Measurements from ENCODE around the gene MRPS9.

The MRPS9 gene

DNA sequence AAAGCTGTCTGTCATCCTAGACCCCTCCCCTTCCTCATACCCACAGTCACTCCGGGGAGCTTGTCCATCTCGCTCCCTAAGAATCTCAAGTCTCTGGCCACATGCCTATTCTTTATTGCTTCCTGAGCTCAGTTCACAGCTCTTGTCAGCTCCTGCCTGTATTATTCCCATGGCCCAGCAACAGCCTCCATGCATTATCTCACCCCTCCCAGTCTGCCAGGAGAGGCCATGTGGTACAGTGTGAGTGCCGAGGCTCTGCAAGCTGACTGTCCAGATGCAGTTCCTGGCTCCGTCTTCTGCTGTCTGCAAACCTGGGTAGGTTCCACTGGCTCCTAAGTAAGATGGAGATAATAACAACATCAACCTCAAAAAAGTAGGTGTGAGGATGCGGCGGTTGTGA is 79.7 kb downstream of the MRPS9 start:
- in situ Hi-C loops (cut with MboI; ENCODE audit: low sequenced_read_pairs): loop anchor here (10.0 kb wide), 1 partner anchor 117 kb away; no protein-coding TSS in a partner anchor

DNA sequence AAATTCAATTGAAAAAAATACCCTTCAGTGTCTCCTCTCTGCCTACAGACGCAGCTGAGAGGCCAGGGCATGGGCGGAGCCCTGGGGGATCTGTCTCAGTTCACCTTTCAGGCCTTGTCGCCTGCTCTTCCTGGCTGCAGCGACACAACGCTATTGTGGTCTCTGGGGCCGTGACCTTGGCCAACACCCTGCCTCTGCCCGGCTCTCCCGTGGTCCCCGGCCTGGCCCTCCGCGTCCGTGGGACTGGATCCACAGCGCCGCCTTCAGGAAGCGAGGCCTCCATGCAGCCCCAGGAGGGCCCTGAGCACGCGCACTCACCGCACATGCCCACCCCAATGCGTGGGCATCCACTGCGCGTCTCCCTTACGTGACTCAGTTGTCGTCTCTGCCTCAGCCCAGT is 81.1 kb downstream of the MRPS9 start:
- in situ Hi-C loops (cut with MboI; ENCODE audit: low sequenced_read_pairs): loop anchor here (10.0 kb wide), 1 partner anchor 116 kb away; no protein-coding TSS in a partner anchor

DNA sequence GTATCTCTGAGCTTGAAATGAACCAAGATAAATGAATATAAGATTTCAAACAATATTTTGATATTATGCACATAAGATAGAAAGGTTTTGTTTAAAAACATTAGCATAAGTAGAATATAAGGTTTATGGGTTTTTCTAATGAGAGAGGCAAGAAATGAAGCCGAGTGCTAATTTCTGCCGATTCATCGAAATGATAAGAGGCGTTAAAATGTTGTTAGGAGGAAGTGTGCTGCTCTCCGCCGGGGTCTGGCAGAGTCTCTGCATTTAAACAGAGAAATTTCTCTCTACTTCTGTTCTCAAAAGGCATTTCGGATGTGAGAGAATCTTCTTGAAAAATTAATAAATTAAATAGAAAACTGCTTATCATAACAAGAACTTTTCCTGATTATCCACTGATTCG is 83.6 kb downstream of the MRPS9 start:
- in situ Hi-C loops (cut with MboI; ENCODE audit: low sequenced_read_pairs): no loop called here

DNA sequence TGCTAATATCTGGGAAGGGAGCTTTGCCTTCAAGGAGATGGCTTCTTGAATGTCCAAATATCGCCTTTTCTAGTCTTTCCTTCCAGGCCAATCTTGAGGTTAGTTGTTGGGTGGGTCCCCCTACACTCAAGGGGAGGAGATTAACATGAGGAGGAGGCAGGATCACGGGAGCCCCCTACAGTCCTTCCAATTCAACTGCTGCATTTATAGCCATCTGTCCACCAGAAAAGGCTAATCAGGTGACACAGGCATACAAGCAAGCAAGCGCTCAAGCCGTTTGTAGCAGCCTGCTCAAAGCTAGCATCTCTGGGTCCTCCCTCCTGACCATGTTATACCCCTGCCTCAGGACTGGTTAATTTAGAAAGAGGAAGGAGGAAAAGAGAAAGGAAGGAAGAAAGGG is 87.6 kb downstream of the MRPS9 start:
- in situ Hi-C loops (cut with MboI; ENCODE audit: low sequenced_read_pairs): no loop called here

DNA sequence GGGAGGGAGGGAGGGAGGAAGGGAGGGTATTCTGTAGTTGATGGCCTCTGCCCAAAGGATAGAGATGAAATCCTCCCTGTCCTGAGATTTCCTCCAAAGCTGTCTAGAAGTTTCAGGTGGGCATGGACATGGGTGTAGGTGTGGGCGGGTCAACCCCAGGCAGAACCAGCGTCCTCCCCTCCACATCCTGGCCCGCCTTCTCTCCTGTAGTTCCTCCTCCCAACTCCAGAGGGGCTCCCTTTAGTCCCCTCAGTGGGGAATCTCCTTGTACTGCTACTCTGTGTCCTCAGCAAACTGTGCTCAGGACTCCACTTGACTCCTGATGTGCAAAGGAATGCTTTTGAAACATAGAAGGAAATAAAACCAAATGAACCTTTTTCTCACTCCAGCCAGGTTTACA is 88.1 kb downstream of the MRPS9 start:
- in situ Hi-C loops (cut with MboI; ENCODE audit: low sequenced_read_pairs): no loop called here

DNA sequence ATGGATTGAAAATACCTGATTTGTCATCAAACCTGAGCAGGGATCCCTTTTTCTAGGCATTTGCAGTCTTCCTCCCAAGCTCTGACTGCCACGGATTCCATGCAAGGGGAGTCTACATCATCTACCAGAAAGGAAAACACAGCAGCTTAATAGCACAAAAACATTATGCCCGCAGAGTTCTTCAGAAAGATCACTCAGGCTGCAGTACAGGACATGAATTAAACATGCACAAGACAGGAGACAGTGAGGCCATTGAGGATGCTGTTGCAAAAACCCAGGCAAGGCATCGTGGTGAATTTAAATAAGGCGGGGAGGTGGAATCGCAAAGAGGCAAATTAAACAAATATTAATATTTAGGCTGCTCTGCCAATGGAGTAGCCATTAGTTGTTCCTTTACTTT is 88.5 kb downstream of the MRPS9 start:
- in situ Hi-C loops (cut with MboI; ENCODE audit: low sequenced_read_pairs): no loop called here

DNA sequence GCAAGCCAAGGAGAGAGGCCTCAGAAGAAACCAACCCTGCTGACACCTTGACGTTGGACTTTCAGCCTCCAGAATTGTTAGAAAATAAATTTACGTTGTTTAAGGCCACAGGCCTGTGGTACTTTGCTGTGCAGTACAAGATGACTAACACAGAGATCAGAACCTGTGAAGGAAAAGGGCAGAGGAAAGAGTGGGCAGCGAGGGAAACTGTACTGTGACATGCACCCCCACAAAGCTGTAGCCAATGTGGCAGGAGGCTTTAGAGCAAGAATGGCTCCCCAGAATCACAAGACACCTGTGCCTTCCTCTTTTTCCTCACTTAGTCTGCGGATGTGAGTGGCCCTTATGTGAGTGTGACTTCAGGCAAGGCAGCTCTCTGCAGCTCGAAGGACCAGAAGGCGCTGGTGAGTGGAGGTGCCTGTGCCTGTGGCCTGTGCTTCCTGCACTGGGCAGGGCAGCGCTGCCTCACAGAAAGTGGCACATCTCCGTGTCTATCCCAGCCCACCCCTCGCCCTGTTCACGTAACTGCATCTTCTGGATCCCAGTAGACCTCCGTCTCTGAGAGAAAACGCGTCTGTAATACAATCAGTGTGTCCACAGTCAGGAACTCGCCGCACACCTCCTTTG is 89.5 kb downstream of the MRPS9 start:
- in situ Hi-C loops (cut with MboI; ENCODE audit: low sequenced_read_pairs): no loop called here

DNA sequence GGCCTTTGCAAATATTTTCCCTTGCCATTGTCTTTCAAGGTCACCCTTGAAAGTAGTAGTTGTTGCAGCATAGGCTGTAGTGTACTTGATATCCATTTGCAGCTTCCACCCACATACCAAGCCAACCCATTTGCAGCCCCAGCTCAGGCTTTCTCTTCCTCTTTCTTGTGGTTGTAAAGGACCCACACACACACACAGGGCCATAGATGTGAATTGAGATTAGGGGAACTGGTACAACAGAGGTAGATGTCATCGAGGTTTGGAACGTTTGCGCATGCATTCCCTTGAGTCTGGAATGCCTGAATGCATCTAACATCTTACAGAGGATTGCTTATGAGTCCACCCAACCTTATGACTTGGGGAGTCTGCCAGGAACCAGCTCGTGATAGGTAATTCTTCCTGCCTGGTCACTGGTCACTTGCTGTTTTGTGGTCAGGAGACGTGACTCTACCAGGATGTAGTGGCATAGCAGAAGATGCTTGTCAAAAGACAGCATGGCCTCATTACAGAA is 91.9 kb downstream of the MRPS9 start:
- in situ Hi-C loops (cut with MboI; ENCODE audit: low sequenced_read_pairs): no loop called here

DNA sequence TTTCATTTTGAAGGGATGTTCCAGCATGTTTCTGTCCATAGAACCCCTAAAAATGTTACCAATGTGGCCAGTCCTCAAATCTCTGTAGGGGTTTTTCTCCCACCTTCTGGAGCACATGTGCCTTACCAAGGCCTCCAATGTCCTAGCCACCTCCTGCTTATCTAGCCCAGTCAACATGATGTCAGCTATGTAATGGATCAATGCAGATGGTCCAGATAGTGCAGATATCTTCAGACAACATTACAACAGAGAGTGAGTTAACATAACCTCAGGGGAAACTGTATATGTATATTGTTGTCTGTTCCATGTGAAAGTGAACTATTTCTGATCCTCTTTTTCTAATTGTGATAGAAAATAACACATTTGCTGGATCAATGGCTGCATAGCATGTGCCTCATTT is 92.7 kb downstream of the MRPS9 start:
- in situ Hi-C loops (cut with MboI; ENCODE audit: low sequenced_read_pairs): no loop called here

DNA sequence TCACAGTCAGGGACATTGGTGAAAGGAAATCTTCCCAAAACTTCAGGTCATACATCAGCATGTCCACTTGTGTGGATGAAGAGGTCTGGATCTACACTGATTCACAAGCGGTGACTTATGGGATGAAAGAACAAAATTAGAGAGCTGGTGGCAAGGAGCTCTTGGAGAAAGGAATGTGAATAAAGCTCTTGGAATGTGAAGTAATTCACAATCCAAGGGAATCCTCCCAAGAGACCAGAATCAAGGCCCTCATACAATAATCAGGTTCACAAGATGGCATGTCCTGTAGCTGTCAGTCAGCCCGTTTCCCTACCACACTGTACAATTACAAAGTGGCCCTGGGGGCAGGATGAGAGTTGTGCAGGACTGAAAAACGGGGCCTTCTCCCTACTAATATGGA is 96.2 kb downstream of the MRPS9 start:
- in situ Hi-C loops (cut with MboI; ENCODE audit: low sequenced_read_pairs): no loop called here

DNA sequence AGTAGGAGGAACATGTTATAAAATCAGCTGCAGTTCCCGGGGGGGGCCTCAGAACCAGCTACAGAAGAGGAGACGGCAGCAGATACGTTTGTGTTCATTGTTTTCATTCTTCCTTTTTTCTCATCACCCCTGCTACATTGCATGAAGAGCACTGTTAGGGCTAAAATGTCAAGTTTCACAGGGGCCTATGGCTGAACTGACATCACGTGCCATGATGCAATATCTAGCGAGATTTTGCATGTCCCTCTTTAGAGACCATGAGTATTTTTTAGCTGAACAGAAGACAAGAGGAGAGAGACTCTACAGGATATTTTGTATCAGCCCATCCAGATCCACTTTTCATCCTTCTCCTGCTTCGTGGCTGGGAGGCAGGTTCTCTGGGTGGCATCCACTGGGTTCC is 97.6 kb downstream of the MRPS9 start:
- in situ Hi-C loops (cut with MboI; ENCODE audit: low sequenced_read_pairs): no loop called here

DNA sequence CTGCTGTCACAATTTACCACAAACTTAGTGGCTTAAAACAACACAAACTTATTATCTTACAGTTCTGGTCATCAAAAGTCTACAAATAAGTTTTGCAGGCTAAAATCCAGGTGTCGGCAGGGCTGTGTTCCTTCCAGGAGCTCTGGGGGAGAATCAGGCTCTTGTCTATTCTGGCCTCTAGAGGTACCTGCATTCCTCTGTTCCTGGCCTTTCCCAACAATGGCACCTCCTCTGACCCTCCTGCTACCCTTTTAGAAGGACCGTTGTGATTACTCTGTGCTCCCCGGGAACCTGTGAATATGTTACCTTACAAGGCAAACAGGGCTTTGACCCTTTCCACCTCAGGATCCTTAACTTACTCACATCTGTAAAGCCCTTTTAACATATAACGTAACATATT is 98.5 kb downstream of the MRPS9 start:
- in situ Hi-C loops (cut with MboI; ENCODE audit: low sequenced_read_pairs): no loop called here

DNA sequence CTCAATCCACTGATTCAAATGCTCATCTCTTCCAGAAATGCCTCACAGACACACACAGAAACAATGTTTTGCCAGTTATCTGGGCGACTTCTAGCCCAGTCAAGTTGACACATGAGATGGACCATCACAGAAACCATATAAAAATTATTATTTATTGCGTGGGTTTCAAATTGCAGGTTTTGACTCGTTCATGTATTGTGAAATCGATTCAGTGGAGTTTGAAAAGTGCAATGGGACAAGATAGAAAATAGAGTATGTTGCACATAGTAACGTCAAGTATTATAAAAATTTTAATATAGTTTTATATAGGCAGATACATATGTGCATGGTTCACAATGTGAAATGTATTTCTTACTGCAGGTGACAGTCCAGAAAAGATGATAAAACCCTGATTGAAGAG is 100.8 kb downstream of the MRPS9 start:
- in situ Hi-C loops (cut with MboI; ENCODE audit: low sequenced_read_pairs): no loop called here

DNA sequence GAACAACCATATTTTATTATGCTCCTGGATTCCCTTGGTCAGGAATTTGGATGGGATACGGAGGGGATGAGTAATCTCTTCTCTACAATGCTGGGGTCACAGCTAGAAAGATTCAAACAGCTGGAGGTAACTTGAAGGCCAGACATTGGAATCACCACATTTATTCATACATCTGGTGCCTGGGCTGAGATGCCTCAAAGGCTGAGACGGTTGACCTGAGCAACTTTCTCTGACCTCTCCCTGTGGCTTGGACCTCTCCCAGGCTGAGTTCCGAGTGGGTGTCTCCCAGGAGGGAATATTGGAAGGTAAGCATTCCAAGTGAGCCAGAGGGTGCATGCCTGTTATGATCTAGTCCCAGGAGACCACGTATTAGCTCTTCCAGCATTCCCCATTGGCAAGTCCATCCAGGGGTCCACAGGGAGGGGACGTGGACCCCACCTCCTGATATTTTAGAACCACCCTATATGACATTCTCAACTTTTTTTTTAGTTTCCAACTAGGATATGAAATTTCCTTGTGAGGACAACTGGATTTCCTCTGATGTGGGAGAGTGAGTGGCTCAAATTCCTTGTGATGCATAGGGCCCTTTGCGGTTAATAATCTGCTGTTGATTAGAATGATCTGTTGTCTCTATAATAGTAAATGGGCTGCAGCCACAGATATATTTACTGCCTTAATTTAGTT is 101.8 kb downstream of the MRPS9 start:
- in situ Hi-C loops (cut with MboI; ENCODE audit: low sequenced_read_pairs): no loop called here

DNA sequence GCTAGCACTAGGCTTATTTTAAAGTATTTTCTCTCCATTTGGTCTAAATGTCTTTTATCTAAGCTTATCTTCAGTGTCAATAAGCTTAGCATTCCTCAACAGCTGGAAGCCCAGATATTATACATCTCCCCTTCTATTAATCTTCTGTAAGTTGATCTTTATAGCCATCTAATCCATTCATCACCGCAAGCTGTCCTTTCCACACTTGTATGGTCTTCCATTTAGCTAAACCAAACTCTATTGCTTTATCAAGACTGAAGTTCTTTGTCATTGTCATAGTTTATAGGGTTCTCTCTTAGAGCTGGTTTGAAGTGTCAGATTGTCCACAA is 102.3 kb downstream of the MRPS9 start:
- in situ Hi-C loops (cut with MboI; ENCODE audit: low sequenced_read_pairs): no loop called here

DNA sequence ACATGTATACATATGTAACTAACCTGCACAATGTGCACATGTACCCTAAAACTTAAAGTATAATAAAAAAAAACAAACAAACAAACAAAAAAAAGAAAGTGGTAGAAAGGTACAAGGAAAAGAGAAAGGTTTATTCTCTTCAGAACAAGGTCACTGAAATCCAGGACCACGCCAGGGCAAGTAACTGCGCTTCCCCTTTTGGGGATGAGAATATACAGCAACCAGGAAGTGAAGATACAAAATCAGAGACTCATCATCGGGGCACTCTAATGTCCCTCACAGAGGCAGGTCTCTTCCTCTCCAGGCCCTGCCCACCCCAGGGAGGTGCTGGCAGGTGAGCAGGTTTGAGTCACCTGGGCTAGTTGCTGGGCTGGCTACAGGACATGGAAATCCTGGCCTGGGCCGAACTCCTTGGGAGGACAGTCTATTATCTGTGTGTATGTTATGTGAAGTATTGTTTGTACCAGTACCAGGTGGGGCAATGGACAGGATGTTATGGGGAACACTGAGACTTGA is 103.3 kb downstream of the MRPS9 start:
- in situ Hi-C loops (cut with MboI; ENCODE audit: low sequenced_read_pairs): no loop called here

DNA sequence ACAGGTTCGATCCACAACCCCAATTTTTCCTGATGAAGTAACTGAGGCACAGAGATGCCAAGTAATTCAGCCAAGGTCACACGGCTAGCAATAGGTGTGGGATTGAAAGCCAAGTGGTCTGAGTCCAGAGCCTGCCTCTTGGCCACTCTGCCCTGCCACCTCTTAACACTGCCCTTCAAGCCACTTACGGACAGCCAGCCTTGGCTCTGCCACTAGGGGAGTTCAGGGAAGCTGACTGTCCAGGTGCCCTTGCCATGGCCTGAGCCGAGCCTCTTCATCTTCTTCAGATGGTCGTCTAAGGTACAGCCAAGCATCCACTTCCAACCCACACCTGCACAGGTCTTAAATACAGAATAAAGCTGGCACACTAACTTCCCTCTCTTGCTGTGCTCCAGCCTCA is 104.4 kb downstream of the MRPS9 start:
- in situ Hi-C loops (cut with MboI; ENCODE audit: low sequenced_read_pairs): no loop called here

DNA sequence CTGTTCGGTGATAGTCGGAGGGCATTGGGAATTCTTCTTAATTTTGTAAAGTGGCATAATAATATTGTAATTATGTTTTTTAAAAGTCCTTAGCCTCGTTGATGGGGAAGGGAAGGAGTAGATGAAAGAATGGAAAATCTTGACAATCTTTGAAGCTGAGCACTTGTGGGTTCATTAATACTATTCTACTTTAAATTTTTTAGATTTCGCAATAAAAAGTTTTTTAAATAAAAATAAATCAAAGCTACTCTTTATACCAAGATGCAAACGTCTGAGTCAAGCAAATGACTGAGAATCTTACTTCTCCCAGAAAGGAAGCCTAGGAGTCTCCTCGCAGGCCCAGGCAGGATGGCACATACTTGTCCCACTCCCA is 105.2 kb downstream of the MRPS9 start:
- in situ Hi-C loops (cut with MboI; ENCODE audit: low sequenced_read_pairs): no loop called here

DNA sequence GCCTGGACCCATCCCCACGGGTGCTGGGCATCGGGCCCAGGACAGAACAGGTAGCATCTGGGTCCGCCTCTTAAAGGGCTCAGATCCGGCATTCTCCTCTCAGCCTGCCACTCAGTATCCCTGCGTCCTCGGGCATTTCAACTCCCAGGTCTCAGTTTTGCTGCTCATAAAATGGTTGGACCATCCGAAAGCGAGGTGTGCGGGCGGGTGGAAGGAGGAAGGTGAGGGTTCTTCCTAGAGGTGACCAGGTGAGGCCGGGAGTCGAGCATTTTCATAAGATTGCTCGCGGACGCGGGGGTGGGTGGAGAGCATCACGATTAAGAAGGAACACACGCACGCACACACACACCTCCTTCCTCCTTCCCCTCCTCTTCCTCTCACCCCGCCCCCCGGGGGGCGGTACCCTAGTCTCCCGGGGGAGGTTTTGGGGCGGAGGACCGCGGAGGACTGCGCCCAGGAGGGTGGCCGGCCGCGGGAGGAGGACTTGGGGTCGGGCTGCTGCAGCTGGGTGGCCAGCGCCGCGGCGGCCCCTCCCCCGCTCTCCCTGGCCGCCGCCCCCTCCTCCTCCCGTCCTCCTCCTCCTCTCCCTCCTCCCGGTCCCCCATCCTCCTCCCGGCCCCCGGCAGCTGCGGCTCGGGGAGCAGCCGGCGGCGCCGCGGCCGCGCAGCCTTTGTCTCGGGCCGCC is 105.7 kb downstream of the MRPS9 start:
- in situ Hi-C loops (cut with MboI; ENCODE audit: low sequenced_read_pairs): no loop called here

DNA sequence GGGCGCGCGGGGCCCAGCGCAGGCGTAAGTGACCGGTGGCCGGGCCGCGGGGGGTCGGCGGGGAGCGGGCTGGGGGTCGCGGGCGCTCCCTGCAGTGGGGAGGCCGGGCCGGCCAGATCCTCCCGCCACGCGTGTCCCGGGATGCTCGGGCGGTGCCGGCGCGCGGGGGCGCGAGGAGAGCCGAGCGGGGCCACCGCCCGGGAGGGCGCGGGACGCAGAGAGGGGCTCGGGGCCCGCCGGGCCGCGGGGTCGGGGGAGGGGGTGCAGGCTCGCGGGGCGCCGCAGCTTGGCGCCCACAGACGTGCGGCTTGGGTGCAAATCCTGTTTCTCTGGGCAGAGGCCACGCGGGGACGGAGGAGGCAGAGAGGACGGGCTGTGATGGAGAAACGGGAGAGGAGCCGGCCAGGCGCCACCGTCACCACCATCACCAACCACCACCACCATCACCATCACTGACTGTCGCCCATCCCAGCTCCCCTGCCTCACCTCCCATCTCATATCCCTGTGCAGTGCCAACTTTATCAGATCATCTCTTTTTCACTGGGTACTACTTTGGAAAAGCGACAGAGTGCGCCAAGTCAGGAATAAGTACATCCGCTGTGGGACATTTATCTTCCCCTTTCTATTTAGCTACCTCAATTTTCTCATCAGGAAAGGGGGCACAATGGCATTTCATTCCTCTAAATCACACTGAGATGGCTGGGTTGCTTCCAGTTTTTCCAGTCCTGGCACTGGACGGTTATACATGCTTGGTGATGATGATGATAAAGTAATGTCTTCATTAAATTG is 106.5 kb downstream of the MRPS9 start:
- in situ Hi-C loops (cut with MboI; ENCODE audit: low sequenced_read_pairs): no loop called here

DNA sequence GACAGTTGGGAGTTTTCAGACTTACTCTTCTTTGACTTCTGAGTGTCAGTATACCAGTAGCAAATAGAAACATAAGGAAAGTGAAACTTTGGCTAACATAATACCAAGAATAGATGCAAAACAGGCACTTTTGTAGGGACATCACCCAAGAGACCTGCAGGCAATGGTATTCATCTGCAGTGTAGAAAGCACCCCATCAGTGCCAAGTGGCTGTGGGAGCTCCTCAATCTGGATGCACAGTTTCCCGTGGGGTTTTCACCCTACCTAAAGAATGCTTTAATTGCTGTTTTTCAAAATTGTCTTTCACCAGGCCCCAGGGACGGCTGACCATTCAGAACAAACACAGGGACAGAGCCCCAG is 107.1 kb downstream of the MRPS9 start:
- in situ Hi-C loops (cut with MboI; ENCODE audit: low sequenced_read_pairs): no loop called here
